CD14-positive monocyte (primary cell): Measurements from ENCODE around the gene RALGAPB. TPM values are rescaled to one million over a fixed set of nuclear protein-coding genes. Genes with fewer than 3 reads are reported as not detected.

Experiments used
- DNase-seq, 3 donors: peaks; one replicate each; pipeline ENCODE4 v3.0.0-alpha.2; 2011 to 2022
- H2AFZ ChIP-seq: 2 replicates; pipeline ENCODE4 v1.6.0; 2012; ENCODE audit warnings: mild to moderate bottlenecking, low read depth, low read length, inconsistent platforms; ENCODE audit not compliant: insufficient read depth, poor library complexity, severe bottlenecking
- H3K27ac ChIP-seq, 2 donors: 1 replicate in 1 of 2; 2 replicates in 1 of 2; pipeline ENCODE4 v1.5.1; 2012 to 2013; ENCODE audit warnings: low read length in 2 of 2, control low read depth in 1 of 2, inconsistent platforms in 1 of 2, low read depth in 1 of 2, mild to moderate bottlenecking in 1 of 2
- H3K27me3 ChIP-seq, 2 donors: one replicate each; pipeline versions ENCODE4 v1.6.0 to v1.6.1; 2011 to 2013; ENCODE audit warnings: low read length in 2 of 2; ENCODE audit not compliant: control insufficient read depth in 2 of 2, insufficient read depth in 2 of 2
- H3K36me3 ChIP-seq, 2 donors: replicated peaks in 1 of 2; 1 replicate in 1 of 2; 2 replicates in 1 of 2; pipeline versions ENCODE4 v1.5.1 to v1.6.1; 2012 to 2013; ENCODE audit warnings: low read length in 2 of 2, control low read depth in 1 of 2, inconsistent platforms in 1 of 2, mild to moderate bottlenecking in 1 of 2; ENCODE audit not compliant: insufficient read depth in 2 of 2, control insufficient read depth in 1 of 2
- H3K4me1 ChIP-seq, 2 donors: 1 replicate in 1 of 2; 2 replicates in 1 of 2; pipeline versions ENCODE4 v1.5.1 to v1.6.1; 2012 to 2013; ENCODE audit warnings: low read length in 2 of 2, control low read depth in 1 of 2, inconsistent platforms in 1 of 2, mild to moderate bottlenecking in 1 of 2, moderate library complexity in 1 of 2; ENCODE audit not compliant: insufficient read depth in 2 of 2, control insufficient read depth in 1 of 2
- H3K4me2 ChIP-seq: replicated peaks from 2 replicates; pipeline ENCODE3; 2012; ENCODE audit warnings: low read length, moderate library complexity, mild to moderate bottlenecking; ENCODE audit not compliant: poor library complexity, severe bottlenecking; ENCODE audit errors: extremely low read depth
- H3K4me3 ChIP-seq, 3 experiments: fragments of 200-600 bp in 1 of 3; sonication (generic) in 1 of 3; replicated peaks in 1 of 3; 1 replicate in 2 of 3; 2 replicates in 1 of 3; pipeline ENCODE4 v1.5.1; 2011 to 2013; ENCODE audit warnings: low read length in 3 of 3, mild to moderate bottlenecking in 3 of 3, control low read depth in 2 of 3, low read depth in 2 of 3, inconsistent platforms in 1 of 3, moderate library complexity in 1 of 3
- H3K79me2 ChIP-seq: 2 replicates; pipeline ENCODE4 v1.6.0; 2012; ENCODE audit warnings: mild to moderate bottlenecking, control low read depth, inconsistent platforms, low read length, moderate library complexity; ENCODE audit not compliant: insufficient read depth
- H3K9ac ChIP-seq: 2 replicates; pipeline ENCODE4 v1.6.0; 2017; ENCODE audit warnings: low read length, mild to moderate bottlenecking; ENCODE audit not compliant: insufficient read depth, poor library complexity, severe bottlenecking
- H3K9me3 ChIP-seq, 2 donors: replicated peaks in 1 of 2; 1 replicate in 1 of 2; 2 replicates in 1 of 2; pipeline versions ENCODE4 v1.5.1 to v1.6.1; 2012 to 2013; ENCODE audit warnings: low read length in 2 of 2, control low read depth in 1 of 2; ENCODE audit not compliant: control insufficient read depth in 1 of 2, insufficient read depth in 1 of 2
- H4K20me1 ChIP-seq: 2 replicates; pipeline ENCODE4 v1.6.0; 2012; ENCODE audit warnings: mild to moderate bottlenecking, low read length, control low read depth, moderate library complexity; ENCODE audit not compliant: insufficient read depth
- H3K27ac Mint-ChIP-seq, 7 donors: one replicate each; pipeline ENCODE4 v1.8.0; 2020; ENCODE audit warnings: mild to moderate bottlenecking in 7 of 7, mixed read lengths in 7 of 7, moderate library complexity in 6 of 7, inconsistent platforms in 2 of 7
- H3K27me3 Mint-ChIP-seq, 3 donors: one replicate each; pipeline ENCODE4 v1.8.0; 2021 to 2022; ENCODE audit warnings: low read depth in 3 of 3, mild to moderate bottlenecking in 3 of 3, mixed read lengths in 3 of 3, moderate library complexity in 3 of 3, inconsistent platforms in 1 of 3
- H3K36me3 Mint-ChIP-seq, 2 donors: one replicate each; pipeline ENCODE4 v1.8.0; 2020; ENCODE audit warnings: mixed read lengths in 2 of 2, inconsistent platforms in 1 of 2, mild to moderate bottlenecking in 1 of 2
- H3K4me1 Mint-ChIP-seq: one replicate; pipeline ENCODE4 v1.8.0; 2020; ENCODE audit warnings: mild to moderate bottlenecking, mixed read lengths
- H3K4me3 Mint-ChIP-seq, 2 donors: one replicate each; pipeline ENCODE4 v1.8.0; 2020; ENCODE audit warnings: mild to moderate bottlenecking in 2 of 2, mixed read lengths in 2 of 2, moderate library complexity in 1 of 2
- H3K9me3 Mint-ChIP-seq, 7 donors: one replicate each; pipeline ENCODE4 v1.8.0; 2020 to 2022; ENCODE audit warnings: mixed read lengths in 7 of 7, mild to moderate bottlenecking in 6 of 7, moderate library complexity in 6 of 7, inconsistent platforms in 2 of 7
- WGBS: methylation state at CpG from one replicate; pipeline ENCODE4 v1.1.5; 2013; ENCODE audit warnings: missing lambda C conversion rate; ENCODE audit not compliant: insufficient coverage; 5-methylcytosine and 5-hydroxymethylcytosine counted together
- intact Hi-C, 2 donors: fragments of 100-400 bp; cut with micrococcal nuclease; formaldehyde crosslinking; loops; one replicate each; pipeline versions ENCODE4 v1.15.0 to v1.15.1; 2023
- polyA plus RNA-seq, 3 donors: library from polyadenylated mRNA; depleted of rRNA in 1 of 3; unstranded in 2 of 3; stranded (reverse) in 1 of 3; fragments of 300-500 nt in 2 of 3; fragments of >200 nt in 1 of 3; fragmentation: Illumina TruSeq in 2 of 3; gene quantifications; 1 replicate in 2 of 3; 2 replicates in 1 of 3; pipeline ENCODE4 v1.2.3, GENCODE V29; 2012 to 2021
- TF ChIP-seq, protein P1 (sequence below): fragments of 200-600 bp; IDR thresholded peaks from one replicate; pipeline ENCODE4 v1.8.0; 2022; ENCODE audit warnings: antibody characterized with exemption, mild to moderate bottlenecking

RALGAPB gene
- polyA plus RNA-seq, 3 donors = 4.7 to 15.5 (median 6.1) TPM

DNA sequence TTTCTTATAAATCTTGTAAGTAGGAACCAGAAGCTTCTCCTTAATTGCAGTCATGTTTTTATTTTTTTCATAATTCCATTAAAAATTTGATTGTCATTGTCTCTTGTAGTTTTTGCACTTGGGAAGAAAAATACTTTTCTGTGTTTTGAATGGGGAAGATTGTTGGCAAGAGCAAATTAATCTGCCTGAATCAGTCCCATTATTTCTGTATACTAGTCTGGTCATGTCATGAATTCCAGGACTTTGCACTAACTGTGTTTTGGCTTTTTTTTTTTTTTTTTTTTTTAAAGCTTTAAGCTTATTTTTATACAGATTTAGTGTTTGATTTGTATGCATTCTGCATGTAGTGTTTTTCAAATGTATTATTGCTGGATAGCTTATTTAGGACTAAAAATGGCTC lies 47.6 kb downstream of the RALGAPB start:
- Mint-ChIP-seq H3K9me3 (no peaks in the 10 kb centered on the region), H3K36me3 (peaks cover 80 to 88% of the 10 kb centered on the region in 2 donors), H3K27me3 (peaks cover 0 to 1% (median 0%) of the 10 kb centered on the region in 3 donors), H3K27ac (no peak overlapping the region), H3K4me1 (peaks cover 1% of the 10 kb centered on the region), H3K4me3 (no peak overlapping the region)
- Histone ChIP-seq H3K4me3 (no peak overlapping the region), H3K27me3 (no peaks in the 10 kb centered on the region), H3K9ac (no peak overlapping the region), H4K20me1 (peaks cover 1% of the 10 kb centered on the region), H3K4me2 (no peak overlapping the region), H2AFZ (no peak overlapping the region), H3K9me3 (no peaks in the 10 kb centered on the region), H3K36me3 (peaks cover 88 to 98% of the 10 kb centered on the region in 2 donors), H3K4me1 (no peaks in the 10 kb centered on the region), H3K79me2 (no peaks in the 10 kb centered on the region), H3K27ac (no peak overlapping the region)
- DNase-seq = no peak
- intact Hi-C loops = no loop called here
- TF ChIP-seq, protein P1, sequence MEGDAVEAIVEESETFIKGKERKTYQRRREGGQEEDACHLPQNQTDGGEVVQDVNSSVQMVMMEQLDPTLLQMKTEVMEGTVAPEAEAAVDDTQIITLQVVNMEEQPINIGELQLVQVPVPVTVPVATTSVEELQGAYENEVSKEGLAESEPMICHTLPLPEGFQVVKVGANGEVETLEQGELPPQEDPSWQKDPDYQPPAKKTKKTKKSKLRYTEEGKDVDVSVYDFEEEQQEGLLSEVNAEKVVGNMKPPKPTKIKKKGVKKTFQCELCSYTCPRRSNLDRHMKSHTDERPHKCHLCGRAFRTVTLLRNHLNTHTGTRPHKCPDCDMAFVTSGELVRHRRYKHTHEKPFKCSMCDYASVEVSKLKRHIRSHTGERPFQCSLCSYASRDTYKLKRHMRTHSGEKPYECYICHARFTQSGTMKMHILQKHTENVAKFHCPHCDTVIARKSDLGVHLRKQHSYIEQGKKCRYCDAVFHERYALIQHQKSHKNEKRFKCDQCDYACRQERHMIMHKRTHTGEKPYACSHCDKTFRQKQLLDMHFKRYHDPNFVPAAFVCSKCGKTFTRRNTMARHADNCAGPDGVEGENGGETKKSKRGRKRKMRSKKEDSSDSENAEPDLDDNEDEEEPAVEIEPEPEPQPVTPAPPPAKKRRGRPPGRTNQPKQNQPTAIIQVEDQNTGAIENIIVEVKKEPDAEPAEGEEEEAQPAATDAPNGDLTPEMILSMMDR = no peak

DNA sequence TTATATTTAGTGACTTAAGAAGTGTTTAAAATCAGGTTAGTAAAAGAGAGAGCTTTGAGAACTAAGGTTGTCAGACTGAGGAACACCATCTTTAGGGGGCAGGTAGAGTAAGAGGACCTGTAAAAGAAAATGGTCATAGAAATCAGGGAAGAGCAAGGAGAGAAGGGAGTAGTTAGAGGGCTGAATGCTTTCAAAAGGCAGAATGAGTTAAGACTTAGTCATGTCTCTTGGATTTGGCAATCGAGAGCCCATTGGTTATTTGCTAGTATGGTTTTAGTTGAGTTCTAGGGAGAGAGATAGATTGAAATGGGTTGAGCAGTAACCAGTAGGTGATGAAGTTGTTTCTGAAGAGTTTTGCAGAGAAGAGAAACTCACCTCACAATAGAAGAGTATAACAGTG lies 51.1 kb downstream of the RALGAPB start:
- no peak overlapping the region for H3K9ac ChIP-seq
- H3K4me3 Mint-ChIP-seq = no peak overlapping the region
- 100% methylated on average over 1 of the region's 1 CpG for WGBS
- peaks cover 79 to 90% of the 10 kb centered on the region in 2 donors for H3K36me3 Mint-ChIP-seq
- H3K4me1 ChIP-seq = no peaks in the 10 kb centered on the region
- no peaks in the 10 kb centered on the region for H3K27me3 Mint-ChIP-seq
- no peaks in the 10 kb centered on the region for H4K20me1 ChIP-seq
- no peaks in the 10 kb centered on the region for H3K27me3 ChIP-seq
- H3K27ac ChIP-seq = no peak overlapping the region
- no peak overlapping the region for H3K27ac Mint-ChIP-seq
- no peaks in the 10 kb centered on the region for H3K9me3 Mint-ChIP-seq
- no peaks in the 10 kb centered on the region for H3K79me2 ChIP-seq
- peaks cover 82 to 98% of the 10 kb centered on the region in 2 donors for H3K36me3 ChIP-seq
- no peak for DNase-seq
- TF ChIP-seq, protein P1 = no peak
- H3K4me3 ChIP-seq = no peak overlapping the region
- intact Hi-C loops = no loop called here
- no peak overlapping the region for H3K4me2 ChIP-seq
- H3K9me3 ChIP-seq = no peaks in the 10 kb centered on the region
- H3K4me1 Mint-ChIP-seq = peaks cover 1% of the 10 kb centered on the region
- H2AFZ ChIP-seq = no peak overlapping the region
